ENCODE results near the gene AUH. TPM values are rescaled to one million over a fixed set of nuclear protein-coding genes. Genes with fewer than 3 reads are reported as not detected.

Gene AUH
- total and polyA plus RNA-seq, 9 of the 15 experiments (the other 6 are each of a cell fraction or from before 2014, with no cell fraction given): 3.4 to 29.0 (median 10.1) TPM

GRCh38 chr9:91403665-91404543, 42.2 kb upstream of the AUH start (continued):
- TF ChIP-seq MGA (IDR thresholded peaks at IDR 0.05): peak; percentile 21; the same call in 1 of the 2 replicates
- no peak for TF ChIP-seq TCF15 (CRISPR knock-in tag; IDR thresholded peaks at IDR 0.05)
- TF ChIP-seq FOXO4 (CRISPR knock-in tag; IDR thresholded peaks at IDR 0.05): no peak
- TF ChIP-seq ZNF324 (CRISPR knock-in tag; IDR thresholded peaks at IDR 0.05): no peak
- TF ChIP-seq GTF3C2 (IDR thresholded peaks at IDR 0.05; ENCODE audit: borderline replicate concordance, extremely low read depth, insufficient read length): no peak
- 0 out of 4 replicates have a peak, but pooled peaks of 1 of the 2 experiments have one; percentile 24 for TF ChIP-seq MNT (conservative IDR thresholded peaks at IDR 0.05)

Measured in K562 (cell line).